GDM1 (cell line): ENCODE measurements around the gene PM20D1.
"Not testable (repeated sequence)": the region's sequence is repeated elsewhere in the genome, so short reads cannot be mapped to it uniquely, and the experiment has no call there.

ENCODE experiments used
- DNase-seq: peaks from one replicate; lab custom pipeline; 2025; lab: John Stamatoyannopoulos, UW

The PM20D1 gene, protein sequence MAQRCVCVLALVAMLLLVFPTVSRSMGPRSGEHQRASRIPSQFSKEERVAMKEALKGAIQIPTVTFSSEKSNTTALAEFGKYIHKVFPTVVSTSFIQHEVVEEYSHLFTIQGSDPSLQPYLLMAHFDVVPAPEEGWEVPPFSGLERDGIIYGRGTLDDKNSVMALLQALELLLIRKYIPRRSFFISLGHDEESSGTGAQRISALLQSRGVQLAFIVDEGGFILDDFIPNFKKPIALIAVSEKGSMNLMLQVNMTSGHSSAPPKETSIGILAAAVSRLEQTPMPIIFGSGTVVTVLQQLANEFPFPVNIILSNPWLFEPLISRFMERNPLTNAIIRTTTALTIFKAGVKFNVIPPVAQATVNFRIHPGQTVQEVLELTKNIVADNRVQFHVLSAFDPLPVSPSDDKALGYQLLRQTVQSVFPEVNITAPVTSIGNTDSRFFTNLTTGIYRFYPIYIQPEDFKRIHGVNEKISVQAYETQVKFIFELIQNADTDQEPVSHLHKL

GRCh38 chr1:205849619-205850355 lies at the start of gene PM20D1:
Gene PM20D1 (minus strand): TSS chr1:205850132. CDS start chr1:205850072, 60 bp downstream.
- no peak for DNase-seq

DNA sequence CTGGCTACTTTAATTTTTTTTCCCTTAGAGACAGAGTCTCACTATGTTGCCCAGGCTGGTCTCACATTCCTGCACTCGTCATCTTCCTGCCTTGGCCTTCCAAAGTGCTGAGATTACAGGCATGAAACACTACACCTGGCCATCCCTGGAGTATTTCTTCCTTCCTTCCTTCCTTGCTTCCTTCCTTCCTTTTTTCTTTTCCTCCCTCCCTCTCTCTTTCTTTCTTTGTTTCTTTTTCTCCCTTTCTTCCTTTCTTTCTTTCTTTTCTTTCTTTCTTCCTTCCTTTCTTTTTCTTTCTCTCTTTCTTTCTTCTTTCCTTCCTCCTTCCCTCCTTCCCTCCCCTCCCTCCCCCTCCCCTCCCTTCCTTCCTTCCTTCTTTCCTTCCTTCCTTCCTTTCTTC lies 46.4 kb upstream of the PM20D1 start:
- no peak for DNase-seq

- DNase-seq = not testable (repeated sequence)
Measured at GRCh38 chr1:205894119-205894518, 44.2 kb upstream of the PM20D1 start.

- DNase-seq = not testable (repeated sequence)
Measured at GRCh38 chr1:205892175-205892574, 42.2 kb upstream of the PM20D1 start.

GRCh38 chr1:205891481-205891880 lies 41.5 kb upstream of the PM20D1 start:
- DNase-seq = not testable (repeated sequence)

DNA sequence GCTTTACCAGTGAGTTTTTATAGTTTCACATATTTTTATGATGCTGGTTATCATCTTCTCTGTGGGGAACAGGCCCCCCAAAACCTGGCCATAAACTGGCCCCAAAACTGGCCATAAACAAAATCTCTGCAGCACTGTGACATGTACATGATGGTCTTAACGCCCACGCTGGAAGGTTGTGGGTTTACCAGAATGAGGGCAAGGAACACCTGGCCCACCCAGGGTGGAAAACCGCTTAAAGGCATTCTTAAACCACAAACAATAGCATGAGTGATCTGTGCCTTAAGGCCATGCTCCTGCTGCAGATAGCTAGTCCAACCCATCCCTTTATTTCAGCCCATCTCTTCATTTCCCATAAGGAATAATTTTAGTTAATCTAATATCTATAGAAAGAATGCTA lies 40.7 kb upstream of the PM20D1 start:
- DNase-seq = not testable (repeated sequence)

DNA sequence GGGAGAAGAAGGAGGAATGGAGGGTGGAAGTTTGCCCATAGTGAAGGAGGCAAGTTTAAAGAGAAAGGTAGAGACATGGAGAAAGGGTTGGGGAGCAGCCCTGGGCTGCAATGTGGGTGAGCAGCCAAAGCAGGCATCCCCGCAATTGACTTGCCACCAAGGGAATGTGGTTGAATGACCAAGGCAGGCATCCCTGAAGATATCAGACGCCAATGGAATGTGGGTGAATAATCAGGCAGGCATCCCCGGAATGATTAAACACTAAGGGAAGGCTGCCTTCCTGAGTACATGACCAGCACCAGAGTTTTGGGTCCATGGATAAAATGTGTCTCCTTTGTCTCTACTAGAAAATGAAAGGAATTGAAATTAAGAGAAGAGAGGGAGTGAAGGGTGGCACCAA lies 39.8 kb upstream of the PM20D1 start:
- DNase-seq = not testable (repeated sequence)

DNA sequence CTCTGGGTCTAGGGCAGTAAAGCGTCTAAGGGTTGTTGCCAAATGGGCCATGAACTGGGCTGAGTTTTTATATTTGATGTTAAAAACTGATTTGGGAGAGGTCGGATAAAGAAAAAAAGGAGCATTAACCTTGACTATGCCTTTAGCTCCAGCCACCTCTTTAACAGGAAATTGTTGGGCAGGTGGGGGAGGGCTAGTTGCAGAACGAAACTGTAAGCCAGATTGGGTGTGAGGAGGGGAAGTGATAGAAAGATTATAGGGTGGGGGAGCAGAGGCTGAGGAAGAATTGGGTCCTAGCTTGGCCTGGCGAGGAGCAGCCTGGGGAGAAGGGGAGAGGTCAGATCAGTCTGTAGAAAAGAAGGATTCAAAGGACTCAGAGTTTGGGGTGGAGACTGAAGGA lies 39.1 kb upstream of the PM20D1 start:
- DNase-seq = not testable (repeated sequence)

DNA sequence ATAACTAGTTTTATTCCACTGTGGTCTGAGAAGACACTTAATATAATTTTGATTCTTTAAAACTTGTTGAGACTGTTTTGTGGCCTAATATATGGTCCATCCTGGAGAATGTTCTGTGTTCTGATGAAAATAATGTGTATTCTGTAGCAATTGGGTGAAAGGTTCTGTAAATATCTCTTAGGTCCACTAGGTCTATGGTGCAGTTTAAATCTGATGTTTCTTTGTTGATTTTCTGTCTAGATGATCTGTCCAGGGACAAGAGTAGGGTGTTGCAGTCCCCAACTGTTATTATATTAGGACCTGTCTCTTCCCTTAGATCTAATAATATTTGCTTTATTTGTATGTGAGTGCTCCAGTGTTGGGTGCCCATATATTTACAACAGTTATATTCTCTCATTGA lies 33.9 kb upstream of the PM20D1 start:
- DNase-seq = no peak

DNA sequence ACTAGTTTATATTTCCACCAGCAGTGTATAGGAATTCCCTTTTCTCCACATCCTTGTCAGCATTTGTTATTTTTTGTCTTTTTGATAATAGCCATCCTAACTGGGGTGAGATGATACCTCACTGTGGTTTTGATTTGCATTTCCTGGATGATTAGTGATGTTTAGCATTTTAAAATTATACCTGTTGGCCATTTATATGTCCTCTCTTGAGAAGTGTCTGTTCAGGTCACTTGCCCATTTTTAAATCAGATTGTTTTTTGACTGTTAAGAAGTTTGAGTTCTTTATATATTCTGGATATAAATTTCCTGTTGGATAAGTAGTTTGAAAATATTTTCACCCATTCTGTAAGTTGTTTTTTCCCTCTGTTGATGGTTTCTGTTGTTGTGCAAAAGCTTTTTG lies 31.0 kb upstream of the PM20D1 start:
- DNase-seq = no peak

- no peak for DNase-seq
Measured at GRCh38 chr1:205879974-205880373, 30.0 kb upstream of the PM20D1 start.

DNA sequence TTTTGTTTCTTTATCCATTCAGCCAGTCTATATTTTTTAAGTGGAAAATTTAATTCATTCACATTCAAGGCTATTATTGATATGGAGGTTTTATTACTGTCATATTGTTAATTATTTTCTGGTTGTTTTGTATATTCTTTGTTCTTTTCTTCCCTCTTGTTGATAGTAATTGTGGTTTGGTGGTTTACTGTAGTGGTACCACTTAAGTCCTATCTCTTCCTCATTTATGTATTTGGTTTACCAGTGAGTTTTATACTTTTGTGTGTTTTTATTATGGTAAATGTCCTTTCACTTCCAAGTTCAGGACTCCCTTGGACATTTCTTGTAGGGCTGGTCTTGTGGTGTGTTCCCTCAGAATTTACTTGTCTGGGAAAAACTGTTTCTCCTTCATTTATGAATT lies 28.1 kb upstream of the PM20D1 start:
- DNase-seq = no peak

DNA sequence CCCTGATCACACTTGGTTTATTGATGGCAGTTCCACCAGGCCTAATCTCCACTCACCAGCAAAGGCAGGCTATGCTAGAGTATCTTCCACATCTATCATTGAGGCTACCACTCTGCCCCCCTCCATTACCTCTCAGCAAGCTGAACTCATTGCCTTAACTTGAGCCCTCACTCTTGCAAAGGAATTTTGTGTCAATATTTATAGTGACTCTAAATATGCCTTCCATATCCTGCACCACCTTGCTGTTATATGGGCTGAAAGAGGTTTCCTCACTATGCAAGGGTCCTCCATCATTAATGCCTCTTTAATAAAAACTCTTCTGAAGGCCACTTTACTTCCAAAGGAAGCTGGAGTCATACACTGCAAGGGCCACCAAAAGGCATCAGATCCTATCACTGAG lies 23.2 kb upstream of the PM20D1 start:
- DNase-seq = not testable (repeated sequence)

DNA sequence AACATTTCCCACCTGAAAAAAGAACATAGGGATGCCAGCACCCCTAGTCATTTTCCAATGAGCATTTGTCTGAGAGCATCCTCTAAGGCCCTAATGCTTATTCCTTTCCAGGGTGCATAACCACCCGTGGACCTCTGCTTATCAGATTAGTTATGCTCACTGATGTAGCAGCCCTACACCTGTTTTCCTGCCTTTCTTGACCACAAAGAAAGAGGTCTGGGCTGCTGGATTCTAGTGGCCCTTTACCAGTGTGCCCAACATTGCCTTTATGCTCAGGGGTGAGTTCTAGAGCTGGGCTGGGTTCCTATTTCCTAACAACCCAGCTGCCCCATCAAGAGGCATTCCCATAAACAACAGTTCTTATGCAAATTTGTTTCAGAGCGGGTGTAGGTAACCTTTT lies 20.3 kb upstream of the PM20D1 start:
- no peak for DNase-seq

GRCh38 chr1:205861540-205861939 lies 11.6 kb upstream of the PM20D1 start:
- no peak for DNase-seq

DNA sequence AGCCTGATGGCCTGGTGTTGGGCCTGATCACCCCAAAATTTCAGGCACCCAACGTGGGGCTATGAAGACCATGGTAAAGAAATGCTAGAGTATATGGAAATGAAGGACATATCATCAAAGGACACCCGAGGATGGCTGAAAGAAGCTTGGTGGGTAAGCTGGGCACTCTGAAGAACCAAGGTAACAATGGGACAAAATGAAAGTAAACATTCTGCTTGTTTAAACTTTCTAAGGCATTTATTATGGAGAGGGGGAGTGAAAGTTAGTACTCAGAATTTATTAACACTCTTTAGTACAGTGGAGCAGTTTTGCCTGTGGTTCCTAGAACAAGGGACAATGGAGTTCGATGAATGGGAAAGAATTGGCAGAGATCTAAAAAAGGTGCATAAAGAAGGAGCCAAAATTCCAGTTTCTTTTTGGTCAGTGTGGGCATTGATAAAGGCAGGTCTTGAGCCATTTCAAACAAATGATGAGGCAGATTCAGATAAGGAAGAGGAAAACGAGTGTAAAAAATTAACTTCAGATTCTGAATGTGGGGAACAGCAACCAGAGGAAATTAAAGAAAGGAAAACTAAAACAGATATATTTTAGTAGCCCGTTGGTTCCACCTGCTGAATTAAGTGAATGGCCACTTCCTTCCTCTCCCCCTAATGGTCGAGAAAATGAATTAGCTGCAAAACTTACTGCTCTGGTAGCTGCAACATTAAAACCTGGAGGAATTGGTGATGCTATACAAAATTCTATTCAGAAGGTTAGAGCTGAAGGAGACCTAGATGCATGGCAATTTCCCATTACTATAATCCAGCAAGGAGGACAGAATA lies 8.4 kb upstream of the PM20D1 start:
- no peak for DNase-seq

DNA sequence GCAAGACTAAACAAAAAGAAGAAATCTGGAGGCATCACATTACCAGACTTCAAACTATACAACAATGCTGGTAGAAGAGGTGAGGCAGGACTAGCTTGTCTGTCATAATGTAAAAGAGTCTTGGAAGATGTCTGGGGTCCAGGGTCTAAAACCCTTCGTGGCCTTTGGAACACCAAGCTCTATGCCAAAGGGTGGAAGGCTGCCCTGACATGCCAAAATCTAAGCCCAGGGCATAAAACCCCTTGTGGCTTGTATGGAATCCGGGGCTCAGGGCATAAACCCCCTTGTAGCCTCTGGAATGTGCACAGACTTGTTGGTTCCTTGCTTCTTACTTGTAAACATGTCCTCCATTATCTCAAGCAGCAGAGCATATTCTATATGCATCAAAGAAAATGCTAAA lies 7.6 kb upstream of the PM20D1 start:
- DNase-seq = not testable (repeated sequence)

DNA sequence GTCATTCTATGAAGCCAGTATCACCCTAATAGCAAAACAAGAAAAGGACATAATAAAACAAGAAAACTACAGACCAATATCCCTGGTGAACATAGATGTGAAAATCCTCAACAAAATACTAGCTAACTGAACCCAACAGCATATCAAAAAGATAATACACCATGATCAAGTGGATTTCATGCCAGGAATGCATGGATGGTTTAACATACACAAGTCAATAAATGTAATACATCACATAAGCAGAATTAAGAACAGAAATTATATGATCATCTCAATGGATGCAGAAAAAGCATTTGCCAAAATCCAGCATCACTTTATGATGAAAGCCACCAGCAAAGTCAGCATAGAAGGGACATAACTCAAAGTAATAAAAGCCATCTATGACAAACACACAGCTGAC lies 6.5 kb upstream of the PM20D1 start:
- DNase-seq = no peak

DNA sequence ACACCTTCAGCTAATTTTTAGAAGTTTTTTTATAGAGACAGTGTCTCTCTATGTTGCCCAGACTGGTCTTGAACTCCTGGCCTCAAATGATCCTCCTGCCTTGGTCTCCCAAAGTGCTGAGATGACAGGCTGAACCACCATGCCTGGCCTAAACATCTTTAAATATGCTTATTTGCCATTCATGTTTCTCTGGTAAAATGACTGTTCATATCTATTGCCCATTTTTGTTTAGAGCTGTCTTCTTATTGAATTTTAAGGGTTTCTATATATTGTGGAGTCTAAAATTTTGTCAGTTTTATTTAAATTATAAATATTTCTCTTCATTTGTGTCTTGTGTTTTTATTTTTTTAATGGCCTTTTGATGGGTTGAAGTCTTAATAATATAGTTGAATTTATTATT lies 3.0 kb upstream of the PM20D1 start:
- DNase-seq = no peak

DNA sequence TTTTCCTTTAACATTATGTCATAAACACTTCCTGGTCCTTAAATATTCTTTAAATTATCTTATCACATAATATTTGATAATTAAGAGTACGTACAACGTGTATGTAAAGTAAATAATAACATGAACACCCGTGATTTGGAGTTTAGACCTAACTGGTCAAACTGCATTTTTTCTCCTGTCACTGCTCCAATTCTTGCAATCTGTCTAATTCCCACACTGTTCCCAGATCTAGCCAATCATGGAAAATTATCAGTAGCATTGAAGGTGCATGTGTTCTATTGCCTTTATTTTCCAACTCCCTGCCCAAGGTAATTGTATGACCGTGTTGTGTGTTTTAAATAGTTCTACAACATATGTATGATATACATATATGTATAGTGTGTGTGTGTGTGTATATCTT lies 2.1 kb upstream of the PM20D1 start:
- no peak for DNase-seq

GRCh38 chr1:205843036-205843859 lies 6.7 kb downstream of the PM20D1 start:
- DNase-seq = no peak
